Stimulated activated naive B cell treated with anti-CD40 and anti-IgM and Interleukin-4, amounts not matched to agents 10 μg/mL and 1 μg/mL and 100 μg/mL, for 72 hours (primary cell): ENCODE results near the gene MUC6.
A peak's percentile ranks its signal among the peaks of the same experiment; 100 is the strongest.

ENCODE experiments used
- ATAC-seq, 2 donors: fragments of 150-1000 bp; cut with Tn5 transposase; replicated peaks; 2 replicates each; pipeline ENCODE4 v1.10.0; 2021; ENCODE audit warnings: moderate library complexity in 1 of 2
- DNase-seq: peaks from one replicate; pipeline ENCODE4 v3.0.0; 2021
- H3K27ac Mint-ChIP-seq: one replicate; pipeline ENCODE4 v1.8.0; 2022; ENCODE audit warnings: mild to moderate bottlenecking, mixed read lengths
- H3K27me3 Mint-ChIP-seq, 2 donors: one replicate each; pipeline ENCODE4 v1.8.0; 2022; ENCODE audit warnings: mixed read lengths in 2 of 2
- H3K36me3 Mint-ChIP-seq, 2 donors: one replicate each; pipeline ENCODE4 v1.8.0; 2022; ENCODE audit warnings: mixed read lengths in 2 of 2, mild to moderate bottlenecking in 1 of 2
- H3K4me1 Mint-ChIP-seq, 2 donors: one replicate each; pipeline ENCODE4 v1.8.0; 2022; ENCODE audit warnings: mixed read lengths in 2 of 2, mild to moderate bottlenecking in 1 of 2
- H3K4me3 Mint-ChIP-seq, 2 donors: one replicate each; pipeline ENCODE4 v1.8.0; 2022; ENCODE audit warnings: mild to moderate bottlenecking in 2 of 2, mixed read lengths in 2 of 2, moderate library complexity in 1 of 2
- H3K9me3 Mint-ChIP-seq, 2 donors: one replicate each; pipeline ENCODE4 v1.8.0; 2022; ENCODE audit warnings: mixed read lengths in 2 of 2, mild to moderate bottlenecking in 1 of 2

The MUC6 gene

GRCh38 chr11:1009371-1009770 is 27.1 kb downstream of the MUC6 start:
- Mint-ChIP-seq H3K27ac (no peak overlapping the region), H3K9me3 (no peaks in the 10 kb centered on the region)
- no peak for ATAC-seq

GRCh38 chr11:1008803-1009145 is 27.7 kb downstream of the MUC6 start:
- Mint-ChIP-seq H3K27ac (no peak overlapping the region), H3K4me1 (no peaks in the 10 kb centered on the region), H3K36me3 (peaks cover 33 to 62% of the 10 kb centered on the region in 2 donors), H3K9me3 (no peaks in the 10 kb centered on the region), H3K27me3 (no peaks in the 10 kb centered on the region), H3K4me3 (no peak overlapping the region)
- ATAC-seq = no peak
- no peak for DNase-seq

More at GRCh38 chr11:1009371-1009770, 27.1 kb downstream of the MUC6 start:
- no peaks in the 10 kb centered on the region for H3K4me1 Mint-ChIP-seq
- H3K4me3 Mint-ChIP-seq = no peak overlapping the region
- DNase-seq = no peak
- no peaks in the 10 kb centered on the region for H3K27me3 Mint-ChIP-seq
- peaks cover 33 to 60% of the 10 kb centered on the region in 2 donors for H3K36me3 Mint-ChIP-seq

GRCh38 chr11:1008001-1008802 is 28.3 kb downstream of the MUC6 start:
- Mint-ChIP-seq H3K4me3 (no peak overlapping the region), H3K27me3 (no peaks in the 10 kb centered on the region), H3K36me3 (peaks cover 35 to 66% of the 10 kb centered on the region in 2 donors), H3K4me1 (no peaks in the 10 kb centered on the region), H3K9me3 (no peaks in the 10 kb centered on the region), H3K27ac (no peak overlapping the region)
- ATAC-seq (no peak), DNase-seq (no peak)

GRCh38 chr11:1007279-1007678 is 29.2 kb downstream of the MUC6 start:
- no peaks in the 10 kb centered on the region for H3K9me3 Mint-ChIP-seq
- H3K36me3 Mint-ChIP-seq = peaks cover 38 to 71% of the 10 kb centered on the region in 2 donors
- no peaks in the 10 kb centered on the region for H3K27me3 Mint-ChIP-seq
- H3K4me1 Mint-ChIP-seq = no peaks in the 10 kb centered on the region
- H3K4me3 Mint-ChIP-seq = no peak overlapping the region
- no peak for ATAC-seq
- no peak overlapping the region for H3K27ac Mint-ChIP-seq
- DNase-seq = no peak

GRCh38 chr11:1006762-1007161 is 29.8 kb downstream of the MUC6 start:
- peaks cover 39 to 70% of the 10 kb centered on the region in 2 donors for H3K36me3 Mint-ChIP-seq
- no peak overlapping the region for H3K27ac Mint-ChIP-seq
- DNase-seq (no peak), ATAC-seq (no peak)
- no peaks in the 10 kb centered on the region for H3K4me1 Mint-ChIP-seq
- no peaks in the 10 kb centered on the region for H3K9me3 Mint-ChIP-seq
- H3K4me3 Mint-ChIP-seq = no peak overlapping the region
- H3K27me3 Mint-ChIP-seq = no peaks in the 10 kb centered on the region

- H3K36me3 Mint-ChIP-seq = peaks cover 43 to 74% of the 10 kb centered on the region in 2 donors
- ATAC-seq (no peak), DNase-seq (no peak)
- no peak overlapping the region for H3K4me3 Mint-ChIP-seq
- H3K9me3 Mint-ChIP-seq = no peaks in the 10 kb centered on the region
- no peak overlapping the region for H3K27ac Mint-ChIP-seq
- H3K27me3 Mint-ChIP-seq = no peaks in the 10 kb centered on the region
- peaks cover 0 to 3% of the 10 kb centered on the region in 2 donors for H3K4me1 Mint-ChIP-seq
Observed at GRCh38 chr11:1005928-1006327, 30.6 kb downstream of the MUC6 start.

- ATAC-seq (no peak), DNase-seq (no peak)
- peaks cover 0 to 3% of the 10 kb centered on the region in 2 donors for H3K4me1 Mint-ChIP-seq
- H3K9me3 Mint-ChIP-seq = no peaks in the 10 kb centered on the region
- H3K36me3 Mint-ChIP-seq = peaks cover 35 to 64% of the 10 kb centered on the region in 2 donors
- H3K4me3 Mint-ChIP-seq = no peak overlapping the region
- H3K27ac Mint-ChIP-seq = no peak overlapping the region
- no peaks in the 10 kb centered on the region for H3K27me3 Mint-ChIP-seq
Observed at GRCh38 chr11:1003159-1003558, 33.4 kb downstream of the MUC6 start.

GRCh38 chr11:1002406-1002984 is 34.0 kb downstream of the MUC6 start:
- H3K4me3 Mint-ChIP-seq = no peak overlapping the region
- H3K27ac Mint-ChIP-seq = no peak overlapping the region
- H3K9me3 Mint-ChIP-seq = no peaks in the 10 kb centered on the region
- DNase-seq (no peak), ATAC-seq (no peak)
- peaks cover 0 to 3% of the 10 kb centered on the region in 2 donors for H3K4me1 Mint-ChIP-seq
- H3K27me3 Mint-ChIP-seq = no peaks in the 10 kb centered on the region
- H3K36me3 Mint-ChIP-seq = peaks cover 31 to 61% of the 10 kb centered on the region in 2 donors

- no peak overlapping the region for H3K27ac Mint-ChIP-seq
- H3K4me3 Mint-ChIP-seq = no peak overlapping the region
- no peak for DNase-seq
- H3K9me3 Mint-ChIP-seq = no peaks in the 10 kb centered on the region
- peaks cover 4 to 6% of the 10 kb centered on the region in 2 donors for H3K4me1 Mint-ChIP-seq
- ATAC-seq = no peak
- no peaks in the 10 kb centered on the region for H3K27me3 Mint-ChIP-seq
- peaks cover 35 to 62% of the 10 kb centered on the region in 2 donors for H3K36me3 Mint-ChIP-seq
Observed at GRCh38 chr11:1001617-1002405, 34.7 kb downstream of the MUC6 start.

GRCh38 chr11:1000357-1001278 is 35.9 kb downstream of the MUC6 start:
- H3K36me3 Mint-ChIP-seq = peaks cover 36 to 62% of the 10 kb centered on the region in 2 donors
- H3K4me1 Mint-ChIP-seq = peaks cover 14 to 18% of the 10 kb centered on the region in 2 donors
- no peaks in the 10 kb centered on the region for H3K9me3 Mint-ChIP-seq
- ATAC-seq = no peak
- H3K27ac Mint-ChIP-seq = peak overlapping the region; percentile 65
- no peak overlapping the region for H3K4me3 Mint-ChIP-seq
- H3K27me3 Mint-ChIP-seq = no peaks in the 10 kb centered on the region
- no peak for DNase-seq

- Mint-ChIP-seq H3K4me1 (peaks cover 14 to 26% of the 10 kb centered on the region in 2 donors), H3K27me3 (no peaks in the 10 kb centered on the region), H3K9me3 (no peaks in the 10 kb centered on the region), H3K36me3 (peaks cover 36 to 58% of the 10 kb centered on the region in 2 donors), H3K27ac (no peak overlapping the region), H3K4me3 (no peak overlapping the region)
- DNase-seq (no peak), ATAC-seq (no peak)
Observed at GRCh38 chr11:999009-999408, 37.5 kb downstream of the MUC6 start.

GRCh38 chr11:997907-998306 is 38.6 kb downstream of the MUC6 start:
- no peak overlapping the region for H3K27ac Mint-ChIP-seq
- DNase-seq (no peak), ATAC-seq (no peak)
- peaks cover 14 to 26% of the 10 kb centered on the region in 2 donors for H3K4me1 Mint-ChIP-seq
- H3K9me3 Mint-ChIP-seq = no peaks in the 10 kb centered on the region
- no peak overlapping the region for H3K4me3 Mint-ChIP-seq
- H3K27me3 Mint-ChIP-seq = no peaks in the 10 kb centered on the region
- H3K36me3 Mint-ChIP-seq = peaks cover 32 to 51% of the 10 kb centered on the region in 2 donors

- Mint-ChIP-seq H3K27ac (peak overlapping the region; percentile 91), H3K9me3 (no peaks in the 10 kb centered on the region), H3K4me3 (no peak overlapping the region), H3K4me1 (peaks cover 14 to 26% of the 10 kb centered on the region in 2 donors), H3K27me3 (no peaks in the 10 kb centered on the region), H3K36me3 (peaks cover 37 to 55% of the 10 kb centered on the region in 2 donors)
- DNase-seq = no peak
- ATAC-seq = peak in 1 of 2 donors; percentile 21
Observed at GRCh38 chr11:996681-997080, 39.8 kb downstream of the MUC6 start.
